WTC11 (cell line): Measurements from ENCODE around the gene SRMS.

Experiments used
- JUN ChIP-seq: sonication (generic); formaldehyde crosslinking; IDR thresholded peaks from 2 replicates; pipeline ENCODE4 v1.8.0; 2023; ENCODE audit warnings: mild to moderate bottlenecking, missing genetic modification reagents
- NR1H2 ChIP-seq: sonication (generic); formaldehyde crosslinking; IDR thresholded peaks from 2 replicates; pipeline ENCODE4 v1.9.0; 2021; ENCODE audit warnings: mild to moderate bottlenecking, moderate library complexity, missing genetic modification reagents
- NR2C2 ChIP-seq: sonication (generic); formaldehyde crosslinking; IDR thresholded peaks from 2 replicates; pipeline ENCODE4 v1.8.0; 2022; ENCODE audit warnings: mild to moderate bottlenecking, missing genetic modification reagents
- TEAD4 ChIP-seq: sonication (generic); formaldehyde crosslinking; IDR thresholded peaks from 2 replicates; pipeline ENCODE4 v1.8.0; 2022; ENCODE audit warnings: mild to moderate bottlenecking, missing genetic modification reagents
- TF ChIP-seq, protein P1 (sequence below): sonication (generic); formaldehyde crosslinking; IDR thresholded peaks from 2 replicates; pipeline ENCODE4 v1.8.1; 2023; ENCODE audit warnings: mild to moderate bottlenecking, moderate library complexity, missing genetic modification reagents
- TF ChIP-seq, protein P2 (sequence below): fragments of 200-600 bp; IDR thresholded peaks from 2 replicates; pipeline ENCODE4 v1.8.0; 2022; ENCODE audit warnings: antibody characterized with exemption
- TF ChIP-seq, protein P3 (sequence below): sonication (generic); formaldehyde crosslinking; IDR thresholded peaks from 2 replicates; pipeline ENCODE4 v1.8.1; 2023; ENCODE audit warnings: mild to moderate bottlenecking, missing genetic modification reagents, moderate library complexity
- TF ChIP-seq, protein P4 (sequence below): sonication (generic); formaldehyde crosslinking; IDR thresholded peaks from 2 replicates; pipeline ENCODE4 v1.8.0; 2022; ENCODE audit warnings: mild to moderate bottlenecking, missing genetic modification reagents
- TF ChIP-seq, protein P5 (sequence below): sonication (generic); formaldehyde crosslinking; IDR thresholded peaks from 2 replicates; pipeline ENCODE4 v1.8.0; 2022; ENCODE audit warnings: mild to moderate bottlenecking, missing genetic modification reagents
- TF ChIP-seq, protein P6 (sequence below): sonication (generic); formaldehyde crosslinking; IDR thresholded peaks from 2 replicates; pipeline ENCODE4 v1.8.0; 2023; ENCODE audit warnings: missing genetic modification reagents, mild to moderate bottlenecking, borderline replicate concordance
- TF ChIP-seq, protein P7 (sequence below): fragments of 250-450 bp; sonication (Bioruptor Pico); IDR thresholded peaks from 2 replicates; pipeline ENCODE4 v1.9.0; 2021; ENCODE audit warnings: mild to moderate bottlenecking

DNA sequence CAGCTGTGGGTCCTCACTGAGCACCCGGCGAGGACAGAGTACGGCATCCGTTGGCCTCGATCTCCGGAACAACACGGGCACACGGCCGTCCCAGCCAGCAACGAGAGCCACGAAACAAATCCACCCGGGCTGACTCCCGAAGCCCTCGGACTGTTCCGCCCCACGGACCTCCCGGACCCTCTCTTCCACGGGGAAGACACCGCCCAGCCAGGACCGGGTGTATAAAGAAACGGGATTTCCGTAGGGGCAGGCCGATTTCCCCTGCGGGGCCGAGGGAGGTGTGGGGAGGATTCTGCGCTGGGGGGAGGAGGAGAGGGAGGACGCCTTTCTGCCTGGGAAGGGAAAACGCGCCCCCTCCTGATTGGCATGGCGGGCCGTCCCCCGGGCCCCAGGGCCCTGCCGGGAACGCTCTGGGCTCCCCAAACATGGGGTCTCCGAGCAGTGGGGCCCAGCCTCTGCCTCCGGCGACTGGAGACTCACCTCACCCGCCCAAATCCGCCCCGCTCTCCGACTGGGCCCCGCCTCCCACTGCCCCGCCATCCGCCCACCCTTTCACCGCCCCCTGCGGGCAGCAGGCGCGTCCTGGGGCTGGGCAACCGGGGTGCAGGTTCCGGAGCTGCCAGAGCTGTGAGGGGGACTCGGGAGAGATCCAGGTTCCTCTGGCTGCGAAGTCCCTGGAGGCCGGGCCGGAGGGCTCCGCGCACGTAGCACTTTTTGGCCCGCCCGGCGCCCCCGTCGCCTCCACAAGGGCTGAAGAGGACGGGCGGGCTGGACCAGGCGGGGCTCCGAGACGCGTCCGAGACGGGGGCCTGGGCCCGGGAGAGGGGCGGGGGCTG lies 27.7 kb downstream of the SRMS start:
- TF ChIP-seq, protein P1, sequence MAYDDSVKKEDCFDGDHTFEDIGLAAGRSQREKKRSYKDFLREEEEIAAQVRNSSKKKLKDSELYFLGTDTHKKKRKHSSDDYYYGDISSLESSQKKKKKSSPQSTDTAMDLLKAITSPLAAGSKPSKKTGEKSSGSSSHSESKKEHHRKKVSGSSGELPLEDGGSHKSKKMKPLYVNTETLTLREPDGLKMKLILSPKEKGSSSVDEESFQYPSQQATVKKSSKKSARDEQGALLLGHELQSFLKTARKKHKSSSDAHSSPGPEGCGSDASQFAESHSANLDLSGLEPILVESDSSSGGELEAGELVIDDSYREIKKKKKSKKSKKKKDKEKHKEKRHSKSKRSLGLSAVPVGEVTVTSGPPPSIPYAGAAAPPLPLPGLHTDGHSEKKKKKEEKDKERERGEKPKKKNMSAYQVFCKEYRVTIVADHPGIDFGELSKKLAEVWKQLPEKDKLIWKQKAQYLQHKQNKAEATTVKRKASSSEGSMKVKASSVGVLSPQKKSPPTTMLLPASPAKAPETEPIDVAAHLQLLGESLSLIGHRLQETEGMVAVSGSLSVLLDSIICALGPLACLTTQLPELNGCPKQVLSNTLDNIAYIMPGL: peak; percentile 66; the same call in 1 of the 2 replicates
- TF ChIP-seq, protein P2, sequence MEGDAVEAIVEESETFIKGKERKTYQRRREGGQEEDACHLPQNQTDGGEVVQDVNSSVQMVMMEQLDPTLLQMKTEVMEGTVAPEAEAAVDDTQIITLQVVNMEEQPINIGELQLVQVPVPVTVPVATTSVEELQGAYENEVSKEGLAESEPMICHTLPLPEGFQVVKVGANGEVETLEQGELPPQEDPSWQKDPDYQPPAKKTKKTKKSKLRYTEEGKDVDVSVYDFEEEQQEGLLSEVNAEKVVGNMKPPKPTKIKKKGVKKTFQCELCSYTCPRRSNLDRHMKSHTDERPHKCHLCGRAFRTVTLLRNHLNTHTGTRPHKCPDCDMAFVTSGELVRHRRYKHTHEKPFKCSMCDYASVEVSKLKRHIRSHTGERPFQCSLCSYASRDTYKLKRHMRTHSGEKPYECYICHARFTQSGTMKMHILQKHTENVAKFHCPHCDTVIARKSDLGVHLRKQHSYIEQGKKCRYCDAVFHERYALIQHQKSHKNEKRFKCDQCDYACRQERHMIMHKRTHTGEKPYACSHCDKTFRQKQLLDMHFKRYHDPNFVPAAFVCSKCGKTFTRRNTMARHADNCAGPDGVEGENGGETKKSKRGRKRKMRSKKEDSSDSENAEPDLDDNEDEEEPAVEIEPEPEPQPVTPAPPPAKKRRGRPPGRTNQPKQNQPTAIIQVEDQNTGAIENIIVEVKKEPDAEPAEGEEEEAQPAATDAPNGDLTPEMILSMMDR: no peak
- TF ChIP-seq, protein P3, sequence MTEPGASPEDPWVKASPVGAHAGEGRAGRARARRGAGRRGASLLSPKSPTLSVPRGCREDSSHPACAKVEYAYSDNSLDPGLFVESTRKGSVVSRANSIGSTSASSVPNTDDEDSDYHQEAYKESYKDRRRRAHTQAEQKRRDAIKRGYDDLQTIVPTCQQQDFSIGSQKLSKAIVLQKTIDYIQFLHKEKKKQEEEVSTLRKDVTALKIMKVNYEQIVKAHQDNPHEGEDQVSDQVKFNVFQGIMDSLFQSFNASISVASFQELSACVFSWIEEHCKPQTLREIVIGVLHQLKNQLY (CRISPR knock-in tag): no peak
- TF ChIP-seq, protein P4, sequence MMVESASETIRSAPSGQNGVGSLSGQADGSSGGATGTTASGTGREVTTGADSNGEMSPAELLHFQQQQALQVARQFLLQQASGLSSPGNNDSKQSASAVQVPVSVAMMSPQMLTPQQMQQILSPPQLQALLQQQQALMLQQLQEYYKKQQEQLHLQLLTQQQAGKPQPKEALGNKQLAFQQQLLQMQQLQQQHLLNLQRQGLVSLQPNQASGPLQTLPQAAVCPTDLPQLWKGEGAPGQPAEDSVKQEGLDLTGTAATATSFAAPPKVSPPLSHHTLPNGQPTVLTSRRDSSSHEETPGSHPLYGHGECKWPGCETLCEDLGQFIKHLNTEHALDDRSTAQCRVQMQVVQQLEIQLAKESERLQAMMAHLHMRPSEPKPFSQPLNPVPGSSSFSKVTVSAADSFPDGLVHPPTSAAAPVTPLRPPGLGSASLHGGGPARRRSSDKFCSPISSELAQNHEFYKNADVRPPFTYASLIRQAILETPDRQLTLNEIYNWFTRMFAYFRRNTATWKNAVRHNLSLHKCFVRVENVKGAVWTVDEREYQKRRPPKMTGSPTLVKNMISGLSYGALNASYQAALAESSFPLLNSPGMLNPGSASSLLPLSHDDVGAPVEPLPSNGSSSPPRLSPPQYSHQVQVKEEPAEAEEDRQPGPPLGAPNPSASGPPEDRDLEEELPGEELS: no peak
- TF ChIP-seq TEAD4 (no peak), NR2C2 (CRISPR knock-in tag) (no peak), JUN (no peak), NR1H2 (no peak)
- TF ChIP-seq, protein P5, sequence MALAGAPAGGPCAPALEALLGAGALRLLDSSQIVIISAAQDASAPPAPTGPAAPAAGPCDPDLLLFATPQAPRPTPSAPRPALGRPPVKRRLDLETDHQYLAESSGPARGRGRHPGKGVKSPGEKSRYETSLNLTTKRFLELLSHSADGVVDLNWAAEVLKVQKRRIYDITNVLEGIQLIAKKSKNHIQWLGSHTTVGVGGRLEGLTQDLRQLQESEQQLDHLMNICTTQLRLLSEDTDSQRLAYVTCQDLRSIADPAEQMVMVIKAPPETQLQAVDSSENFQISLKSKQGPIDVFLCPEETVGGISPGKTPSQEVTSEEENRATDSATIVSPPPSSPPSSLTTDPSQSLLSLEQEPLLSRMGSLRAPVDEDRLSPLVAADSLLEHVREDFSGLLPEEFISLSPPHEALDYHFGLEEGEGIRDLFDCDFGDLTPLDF (CRISPR knock-in tag): no peak
- TF ChIP-seq, protein P6, sequence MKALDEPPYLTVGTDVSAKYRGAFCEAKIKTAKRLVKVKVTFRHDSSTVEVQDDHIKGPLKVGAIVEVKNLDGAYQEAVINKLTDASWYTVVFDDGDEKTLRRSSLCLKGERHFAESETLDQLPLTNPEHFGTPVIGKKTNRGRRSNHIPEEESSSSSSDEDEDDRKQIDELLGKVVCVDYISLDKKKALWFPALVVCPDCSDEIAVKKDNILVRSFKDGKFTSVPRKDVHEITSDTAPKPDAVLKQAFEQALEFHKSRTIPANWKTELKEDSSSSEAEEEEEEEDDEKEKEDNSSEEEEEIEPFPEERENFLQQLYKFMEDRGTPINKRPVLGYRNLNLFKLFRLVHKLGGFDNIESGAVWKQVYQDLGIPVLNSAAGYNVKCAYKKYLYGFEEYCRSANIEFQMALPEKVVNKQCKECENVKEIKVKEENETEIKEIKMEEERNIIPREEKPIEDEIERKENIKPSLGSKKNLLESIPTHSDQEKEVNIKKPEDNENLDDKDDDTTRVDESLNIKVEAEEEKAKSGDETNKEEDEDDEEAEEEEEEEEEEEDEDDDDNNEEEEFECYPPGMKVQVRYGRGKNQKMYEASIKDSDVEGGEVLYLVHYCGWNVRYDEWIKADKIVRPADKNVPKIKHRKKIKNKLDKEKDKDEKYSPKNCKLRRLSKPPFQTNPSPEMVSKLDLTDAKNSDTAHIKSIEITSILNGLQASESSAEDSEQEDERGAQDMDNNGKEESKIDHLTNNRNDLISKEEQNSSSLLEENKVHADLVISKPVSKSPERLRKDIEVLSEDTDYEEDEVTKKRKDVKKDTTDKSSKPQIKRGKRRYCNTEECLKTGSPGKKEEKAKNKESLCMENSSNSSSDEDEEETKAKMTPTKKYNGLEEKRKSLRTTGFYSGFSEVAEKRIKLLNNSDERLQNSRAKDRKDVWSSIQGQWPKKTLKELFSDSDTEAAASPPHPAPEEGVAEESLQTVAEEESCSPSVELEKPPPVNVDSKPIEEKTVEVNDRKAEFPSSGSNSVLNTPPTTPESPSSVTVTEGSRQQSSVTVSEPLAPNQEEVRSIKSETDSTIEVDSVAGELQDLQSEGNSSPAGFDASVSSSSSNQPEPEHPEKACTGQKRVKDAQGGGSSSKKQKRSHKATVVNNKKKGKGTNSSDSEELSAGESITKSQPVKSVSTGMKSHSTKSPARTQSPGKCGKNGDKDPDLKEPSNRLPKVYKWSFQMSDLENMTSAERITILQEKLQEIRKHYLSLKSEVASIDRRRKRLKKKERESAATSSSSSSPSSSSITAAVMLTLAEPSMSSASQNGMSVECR (CRISPR knock-in tag): no peak; the same call in 1 of the 2 replicates
- TF ChIP-seq, protein P7, sequence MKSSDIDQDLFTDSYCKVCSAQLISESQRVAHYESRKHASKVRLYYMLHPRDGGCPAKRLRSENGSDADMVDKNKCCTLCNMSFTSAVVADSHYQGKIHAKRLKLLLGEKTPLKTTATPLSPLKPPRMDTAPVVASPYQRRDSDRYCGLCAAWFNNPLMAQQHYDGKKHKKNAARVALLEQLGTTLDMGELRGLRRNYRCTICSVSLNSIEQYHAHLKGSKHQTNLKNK (CRISPR knock-in tag): no peak
